NCI-H510A treated with DMSO at 0.1 percent for 48 hours (cell line): ENCODE measurements around the gene LARGE2.
"Not testable (repeated sequence)": the region's sequence is repeated elsewhere in the genome, so short reads cannot be mapped to it uniquely, and the experiment has no call there.

Experiments used
- DNase-seq: peaks from one replicate; lab custom pipeline; 2025; lab: John Stamatoyannopoulos, UW

The LARGE2 gene

DNA sequence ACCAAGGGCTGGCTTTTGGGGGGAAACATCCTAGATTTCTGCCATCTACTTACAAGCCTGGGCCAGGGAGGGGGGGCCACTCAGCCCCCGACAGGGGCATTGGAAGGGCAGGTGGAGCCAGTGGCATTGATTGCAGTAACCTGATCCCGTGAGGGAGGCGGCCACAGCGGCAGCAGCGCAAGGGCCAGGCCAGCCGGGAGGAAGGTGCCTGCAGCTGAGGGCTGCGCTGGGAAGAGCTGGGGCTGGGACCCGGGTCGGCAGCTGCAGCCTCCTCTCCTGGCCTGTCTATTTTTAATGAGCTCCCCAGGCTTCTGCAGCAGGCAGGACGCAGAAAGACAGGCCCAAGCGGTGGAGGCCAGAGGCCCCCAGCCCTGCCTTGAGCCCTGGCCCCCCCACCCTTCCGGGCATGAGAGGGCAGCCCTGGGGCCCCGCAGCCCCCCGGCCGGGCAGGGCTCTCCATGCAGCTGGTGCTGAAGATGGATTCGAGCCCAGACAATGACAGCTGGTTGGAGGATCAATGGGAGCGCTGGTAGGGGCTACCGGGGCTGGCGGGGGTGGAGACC lies 26.0 kb upstream of the LARGE2 start:
- peak; percentile 29 for DNase-seq

DNA sequence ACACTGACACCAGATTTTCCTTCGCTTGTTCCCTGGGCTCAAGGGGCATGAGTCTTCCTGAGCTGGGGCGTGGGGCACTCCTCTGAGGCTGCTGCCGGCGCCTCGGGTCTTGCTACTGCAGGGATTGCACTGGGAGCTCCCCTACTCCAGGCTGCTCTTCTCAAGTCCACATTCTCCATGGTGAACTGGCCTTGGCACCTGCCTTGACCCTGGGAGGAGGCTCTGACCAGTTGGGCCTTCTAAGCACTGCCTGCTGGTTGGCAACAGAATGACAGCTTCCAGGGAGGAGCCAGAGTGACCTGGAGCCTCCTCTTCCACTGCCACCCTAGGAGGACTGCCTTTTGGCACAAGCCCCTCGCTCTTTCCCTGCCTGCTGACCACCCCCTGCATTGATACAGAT lies 24.9 kb upstream of the LARGE2 start:
- no peak for DNase-seq

DNA sequence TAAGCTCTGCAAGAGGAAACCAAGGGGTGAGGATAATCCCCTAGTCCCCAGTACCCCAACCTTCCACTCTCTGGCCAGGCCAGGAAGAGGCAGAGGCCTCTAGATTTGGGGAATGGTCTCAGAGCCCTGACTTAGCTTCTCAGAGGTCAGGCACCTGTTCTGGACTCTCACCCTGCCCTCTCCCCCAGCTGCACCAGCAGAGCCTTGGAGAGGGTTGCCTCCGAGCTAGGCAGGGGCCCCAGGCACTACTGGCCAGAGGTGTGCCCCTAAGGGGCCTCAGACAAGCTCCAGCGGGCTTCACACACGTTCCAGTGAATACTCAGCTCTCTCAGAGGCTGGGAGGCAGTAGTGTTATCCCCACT lies 23.4 kb upstream of the LARGE2 start:
- DNase-seq: no peak

DNA sequence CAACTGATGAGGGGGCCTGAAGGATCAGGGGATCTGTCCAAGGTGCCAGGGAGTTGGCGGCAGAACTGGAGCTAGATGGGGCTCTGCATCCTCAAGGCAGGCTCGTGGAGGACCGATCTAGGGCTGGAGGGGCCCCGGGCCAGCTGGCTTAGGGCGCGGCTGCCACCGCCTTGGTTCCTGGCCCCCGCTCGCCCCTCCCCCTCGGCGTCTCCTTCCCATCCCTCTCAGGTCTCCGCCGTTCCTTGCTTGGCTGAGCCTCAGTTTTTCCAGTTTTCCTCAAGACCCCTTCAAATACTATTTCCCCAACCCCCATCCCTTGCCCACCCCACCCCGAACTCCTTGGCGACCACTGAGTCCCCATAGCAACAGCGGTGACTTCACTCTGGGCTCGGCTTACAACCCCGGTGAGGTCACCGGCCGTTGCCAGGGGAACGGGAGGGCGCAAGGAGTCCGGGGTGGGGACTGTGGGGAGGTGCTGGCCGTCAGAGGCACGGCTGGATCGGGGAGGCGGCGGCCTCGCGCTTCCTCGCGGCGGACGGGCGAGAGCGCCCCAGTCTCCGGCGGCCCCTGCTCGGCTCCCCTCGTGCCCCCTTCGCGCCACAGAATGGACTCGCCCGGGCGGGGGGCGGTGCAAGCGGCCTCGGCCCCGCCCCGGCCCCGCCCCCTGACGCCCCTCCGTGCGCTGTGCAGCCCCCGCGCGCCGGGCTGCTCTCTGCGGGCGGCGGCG lies 22.8 kb upstream of the LARGE2 start:
- DNase-seq: peak; percentile 24

DNA sequence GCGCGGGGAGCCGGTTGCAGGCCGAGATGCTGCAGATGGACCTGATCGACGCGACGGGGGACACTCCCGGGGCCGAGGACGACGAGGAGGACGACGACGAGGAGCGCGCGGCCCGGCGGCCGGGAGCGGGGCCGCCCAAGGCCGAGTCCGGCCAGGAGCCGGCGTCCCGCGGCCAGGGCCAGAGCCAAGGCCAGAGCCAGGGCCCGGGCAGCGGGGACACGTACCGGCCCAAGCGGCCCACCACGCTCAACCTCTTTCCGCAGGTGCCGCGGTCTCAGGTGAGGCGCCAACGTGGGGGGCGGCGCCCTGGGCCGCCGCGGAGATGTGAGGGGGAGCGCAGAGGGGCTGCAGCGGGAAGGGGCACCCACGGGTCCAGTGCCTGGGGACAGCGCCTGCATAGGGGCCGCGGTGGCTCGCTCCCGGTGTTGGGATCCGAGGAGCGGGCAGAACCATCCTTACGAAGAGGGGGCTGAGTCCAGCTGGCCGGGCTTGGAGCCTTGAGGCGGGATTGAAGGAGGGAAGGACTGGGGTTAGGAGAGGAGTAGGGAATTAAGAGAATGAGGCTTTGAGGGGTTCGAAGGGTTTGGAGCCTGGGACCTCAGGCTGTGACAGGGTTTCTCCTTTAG lies 22.2 kb upstream of the LARGE2 start:
- DNase-seq: not testable (repeated sequence)

DNA sequence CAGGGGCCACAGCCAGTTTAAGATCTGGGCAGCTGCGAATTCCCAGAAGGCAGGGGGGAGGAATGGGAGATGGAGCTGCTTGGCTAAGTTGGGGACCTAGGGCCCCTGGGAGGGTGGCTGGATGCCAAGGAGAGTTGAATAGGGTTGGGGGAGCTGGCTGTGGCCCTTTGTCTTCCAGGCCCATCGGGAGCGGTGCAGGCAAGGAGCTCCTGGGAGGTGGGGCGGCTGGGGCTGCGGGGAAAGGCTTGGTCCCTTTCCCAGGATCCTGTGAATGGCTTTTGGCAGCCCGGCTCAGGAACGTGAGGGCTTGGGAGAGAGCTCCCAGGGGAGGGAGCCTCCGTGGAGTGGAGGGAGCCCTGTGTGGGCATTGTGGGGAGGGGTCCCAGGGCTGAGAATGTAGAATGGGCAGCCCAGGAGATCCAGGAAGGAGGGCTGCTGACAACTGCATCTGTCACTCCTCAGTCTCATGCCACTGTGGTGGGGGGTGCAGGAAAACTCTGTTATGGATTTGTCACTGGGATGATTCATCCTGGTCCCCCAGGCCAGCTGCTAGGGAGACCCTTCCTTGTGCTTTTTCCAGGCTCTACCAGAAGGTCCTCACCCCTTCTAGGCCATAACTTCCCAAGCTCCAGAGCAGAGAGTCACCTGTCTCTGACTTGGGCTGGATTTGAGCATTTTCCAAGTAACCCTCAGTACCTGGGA lies 21.4 kb upstream of the LARGE2 start:
- no peak for DNase-seq

DNA sequence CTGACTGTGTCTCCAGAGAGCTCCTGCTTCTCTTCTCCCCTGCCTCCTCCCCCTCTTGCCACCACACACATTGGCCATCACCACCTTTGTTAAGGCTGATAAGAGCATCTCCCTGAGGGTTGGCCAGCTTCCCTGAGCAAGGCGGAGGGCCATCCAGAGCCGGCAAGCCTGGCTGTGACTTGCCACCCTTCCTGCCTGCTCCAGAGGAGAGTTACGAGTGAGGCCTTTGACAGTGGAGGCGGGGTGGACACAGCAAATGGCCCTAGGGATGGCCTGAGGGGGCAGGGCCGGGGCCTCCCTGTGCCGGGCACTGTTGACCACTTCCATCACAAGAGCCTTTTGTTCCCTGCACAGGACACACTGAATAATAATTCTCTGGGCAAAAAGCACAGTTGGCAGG lies 20.8 kb upstream of the LARGE2 start:
- no peak for DNase-seq

DNA sequence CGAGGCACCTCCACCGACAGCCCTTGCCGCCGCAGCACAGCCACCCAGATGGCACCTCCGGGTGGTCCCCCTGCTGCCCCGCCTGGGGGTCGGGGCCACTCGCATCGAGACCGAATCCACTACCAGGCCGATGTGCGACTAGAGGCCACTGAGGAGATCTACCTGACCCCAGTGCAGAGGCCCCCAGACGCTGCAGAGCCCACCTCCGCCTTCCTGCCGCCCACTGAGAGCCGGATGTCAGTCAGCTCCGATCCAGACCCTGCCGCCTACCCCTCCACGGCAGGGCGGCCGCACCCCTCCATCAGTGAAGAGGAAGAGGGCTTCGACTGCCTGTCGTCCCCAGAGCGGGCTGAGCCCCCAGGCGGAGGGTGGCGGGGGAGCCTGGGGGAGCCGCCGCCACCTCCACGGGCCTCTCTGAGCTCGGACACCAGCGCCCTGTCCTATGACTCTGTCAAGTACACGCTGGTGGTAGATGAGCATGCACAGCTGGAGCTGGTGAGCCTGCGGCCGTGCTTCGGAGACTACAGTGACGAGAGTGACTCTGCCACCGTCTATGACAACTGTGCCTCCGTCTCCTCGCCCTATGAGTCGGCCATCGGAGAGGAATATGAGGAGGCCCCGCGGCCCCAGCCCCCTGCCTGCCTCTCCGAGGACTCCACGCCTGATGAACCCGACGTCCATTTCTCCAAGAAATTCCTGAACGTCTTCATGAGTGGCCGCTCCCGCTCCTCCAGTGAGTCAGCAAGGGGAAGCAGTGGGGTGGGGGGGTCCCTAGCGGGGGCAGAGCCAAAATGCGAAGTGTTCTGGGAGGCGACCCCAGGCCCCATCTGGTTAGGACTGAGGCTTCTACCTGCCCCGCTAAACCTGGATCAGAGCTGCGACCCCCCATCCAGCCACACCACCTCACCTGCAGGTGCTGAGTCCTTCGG lies 19.7 kb upstream of the LARGE2 start:
- DNase-seq: no peak

DNA sequence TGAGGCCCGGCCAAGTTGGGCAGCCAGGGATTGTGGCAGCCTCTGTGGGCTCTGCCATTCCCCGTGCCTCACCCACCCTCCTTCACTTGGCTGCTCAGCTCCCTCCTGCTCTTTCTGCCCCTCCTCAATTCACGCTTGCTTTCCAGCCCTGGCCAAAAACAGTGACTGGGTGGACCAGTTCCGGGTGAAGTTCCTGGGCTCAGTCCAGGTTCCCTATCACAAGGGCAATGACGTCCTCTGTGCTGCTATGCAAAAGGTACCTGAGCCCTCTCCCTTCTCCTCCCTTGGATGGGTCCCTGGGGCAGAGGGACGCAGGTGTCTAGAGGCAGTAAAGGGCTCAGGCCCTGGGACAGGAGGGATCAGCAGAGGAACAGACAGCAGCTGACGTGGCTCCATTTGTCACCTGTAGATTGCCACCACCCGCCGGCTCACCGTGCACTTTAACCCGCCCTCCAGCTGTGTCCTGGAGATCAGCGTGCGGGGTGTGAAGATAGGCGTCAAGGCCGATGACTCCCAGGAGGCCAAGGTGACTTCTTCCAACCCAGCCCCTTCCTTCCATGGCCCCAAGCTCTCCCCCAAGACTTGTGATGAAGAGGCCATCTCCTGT lies 18.0 kb upstream of the LARGE2 start:
- DNase-seq: no peak

DNA sequence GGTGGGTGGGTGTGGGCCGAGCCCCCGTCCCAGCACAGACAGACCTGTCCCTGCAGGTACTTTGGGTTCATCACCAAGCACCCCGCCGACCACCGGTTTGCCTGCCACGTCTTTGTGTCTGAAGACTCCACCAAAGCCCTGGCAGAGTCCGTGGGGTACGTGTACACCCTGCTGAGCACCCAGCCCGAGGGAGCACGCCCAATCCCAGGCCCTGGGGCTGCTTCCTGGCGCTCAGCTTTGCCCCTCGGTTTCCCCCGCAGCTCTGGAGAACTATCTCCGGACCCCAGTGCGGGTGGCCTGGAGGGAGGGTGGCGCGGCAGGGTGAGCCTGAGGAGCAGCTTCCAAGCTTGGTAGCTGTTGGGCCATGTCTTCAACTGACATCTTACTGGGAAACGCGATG lies 17.4 kb upstream of the LARGE2 start:
- no peak for DNase-seq

DNA sequence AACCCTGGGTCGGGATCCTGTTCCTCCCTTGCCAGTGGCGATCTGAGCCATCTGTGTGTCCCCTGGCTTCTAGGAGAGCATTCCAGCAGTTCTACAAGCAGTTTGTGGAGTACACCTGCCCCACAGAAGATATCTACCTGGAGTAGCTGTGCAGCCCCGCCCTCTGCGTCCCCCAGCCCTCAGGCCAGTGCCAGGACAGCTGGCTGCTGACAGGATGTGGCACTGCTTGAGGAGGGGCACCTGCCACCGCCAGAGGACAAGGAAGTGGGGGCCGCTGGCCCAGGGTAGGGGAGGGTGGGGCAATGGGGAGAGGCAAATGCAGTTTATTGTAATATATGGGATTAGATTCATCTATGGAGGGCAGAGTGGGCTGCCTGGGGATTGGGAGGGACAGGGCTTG lies 16.9 kb upstream of the LARGE2 start:
- DNase-seq: not testable (repeated sequence)

DNA sequence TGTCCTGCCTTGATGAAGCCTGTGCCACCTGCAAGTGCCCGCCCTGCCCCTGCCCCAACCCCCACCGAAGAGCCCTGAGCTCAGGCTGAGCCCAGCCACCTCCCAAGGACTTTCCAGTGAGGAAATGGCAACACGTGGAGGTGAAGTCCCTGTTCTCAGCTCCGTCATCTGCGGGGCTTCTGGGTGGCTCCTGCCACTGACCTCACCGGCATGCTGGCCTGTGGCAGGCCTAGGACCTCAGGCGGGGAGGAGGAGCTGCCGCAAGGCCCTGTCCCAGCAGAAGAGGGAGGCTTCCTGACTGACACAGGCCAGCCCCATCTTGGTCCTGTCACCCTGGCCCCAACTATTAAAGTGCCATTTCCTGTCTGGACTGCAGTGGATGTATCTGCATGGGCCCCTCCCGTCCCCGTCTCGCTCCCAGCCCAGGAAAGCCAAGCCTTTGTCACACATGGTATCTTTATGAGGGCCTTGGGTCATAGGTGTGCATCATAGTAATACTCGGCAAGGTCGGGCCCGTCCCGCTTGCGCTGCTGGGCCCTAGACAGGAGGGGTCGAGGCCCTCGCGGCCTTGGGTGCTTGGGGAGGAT lies 16.3 kb upstream of the LARGE2 start:
- no peak for DNase-seq

DNA sequence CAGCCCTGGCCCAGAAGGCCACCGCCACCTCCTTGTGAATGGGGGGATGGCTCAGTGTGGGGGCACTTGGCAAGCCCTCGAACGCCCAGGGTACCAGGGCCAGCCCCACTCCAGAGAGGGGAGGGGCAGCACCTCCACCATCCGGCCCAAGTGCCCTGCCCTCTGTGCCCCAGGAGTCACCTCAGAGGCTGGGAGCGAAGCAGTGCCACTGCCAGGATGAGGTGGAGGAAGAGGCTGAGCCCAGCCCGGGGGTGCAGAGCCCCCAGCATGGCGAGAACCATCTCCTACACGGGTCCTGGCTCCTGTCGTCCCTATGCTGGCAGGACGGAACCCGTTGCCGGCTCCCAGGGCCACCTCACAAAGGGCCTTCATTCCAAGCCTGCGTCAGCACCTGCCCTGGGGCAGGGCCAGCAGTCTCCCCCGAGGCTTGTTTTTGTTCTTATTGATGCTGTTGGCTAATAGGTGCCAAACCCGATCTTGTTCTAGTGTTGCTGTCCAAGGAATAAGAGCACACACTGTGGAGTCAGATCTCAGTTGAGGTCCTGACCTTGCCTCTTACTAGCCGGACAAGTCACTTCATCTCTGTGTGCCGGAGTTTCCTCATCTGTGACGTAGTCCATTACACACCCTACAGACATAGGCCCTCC lies 15.4 kb upstream of the LARGE2 start, which contains the start of gene FREY1:
TSS of gene FREY1 (minus strand) at position 307 of the 647 bp plus-strand sequence. CDS start at position 281, 26 bp downstream.
- DNase-seq: no peak

DNA sequence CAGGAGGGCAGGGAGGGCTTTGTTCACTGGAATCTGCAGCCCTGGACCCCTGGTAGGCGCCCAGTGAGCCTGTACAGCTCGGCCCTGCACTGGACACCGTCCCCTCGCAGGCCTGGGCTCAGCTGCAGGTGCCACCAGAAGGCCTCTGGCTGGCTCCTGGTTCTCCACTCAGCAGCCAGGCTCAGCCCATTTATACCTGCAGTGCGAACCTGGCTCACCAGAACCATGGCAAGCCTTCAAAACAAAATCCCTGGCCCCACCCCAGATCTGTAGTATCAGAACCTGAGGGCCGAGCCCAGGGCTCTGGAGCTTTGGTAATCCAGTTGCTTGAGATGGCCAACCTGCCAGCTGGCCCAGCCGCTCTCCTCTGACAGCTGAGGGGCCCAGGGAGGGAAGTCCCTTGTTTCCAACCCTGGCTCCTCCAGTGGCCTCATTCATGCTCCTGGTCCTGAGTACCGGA lies 14.5 kb upstream of the LARGE2 start:
- DNase-seq: no peak

DNA sequence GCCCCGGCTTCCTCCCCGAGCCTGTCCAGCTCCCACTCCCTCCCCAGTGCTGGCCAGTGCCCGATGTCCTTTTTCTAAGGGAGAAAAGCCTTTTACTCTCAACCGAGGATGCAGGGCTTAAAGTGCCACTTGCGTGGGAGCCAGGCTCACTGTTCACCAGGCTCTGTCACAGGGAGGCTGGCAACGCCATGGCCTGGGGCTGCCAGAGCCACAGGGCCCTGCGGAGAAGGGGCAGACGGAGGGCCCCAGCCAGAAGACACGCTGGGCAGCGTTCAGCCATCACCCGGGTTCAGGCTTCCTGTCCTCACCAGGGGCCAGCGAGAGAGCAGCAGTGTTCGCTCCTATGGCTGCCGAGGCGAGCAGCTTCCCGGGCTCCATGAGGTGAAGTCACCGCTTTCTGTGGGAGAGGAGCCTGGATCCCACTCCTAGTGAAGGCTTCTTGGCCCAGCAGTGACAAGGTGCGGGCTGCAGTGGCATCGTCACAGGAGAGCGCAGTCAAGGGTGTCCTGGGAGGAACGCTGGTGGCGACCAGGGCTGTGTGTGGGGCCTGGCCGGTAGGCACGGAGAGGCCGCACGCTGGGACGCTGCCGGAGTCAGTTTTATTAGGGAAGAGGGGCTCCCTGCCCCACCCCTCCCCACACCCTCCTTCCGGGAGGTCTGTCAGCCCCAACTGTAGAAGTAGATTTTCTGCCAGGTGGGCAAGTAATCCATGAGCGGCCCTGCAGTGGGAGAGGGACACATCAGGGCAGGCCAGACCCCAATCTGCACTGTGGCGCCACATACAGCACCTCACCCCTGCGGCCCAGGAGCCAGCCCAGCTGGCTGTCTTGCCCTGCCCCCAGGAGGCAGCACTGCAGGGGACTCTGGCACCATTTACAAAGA lies 12.6 kb upstream of the LARGE2 start:
- no peak for DNase-seq

DNA sequence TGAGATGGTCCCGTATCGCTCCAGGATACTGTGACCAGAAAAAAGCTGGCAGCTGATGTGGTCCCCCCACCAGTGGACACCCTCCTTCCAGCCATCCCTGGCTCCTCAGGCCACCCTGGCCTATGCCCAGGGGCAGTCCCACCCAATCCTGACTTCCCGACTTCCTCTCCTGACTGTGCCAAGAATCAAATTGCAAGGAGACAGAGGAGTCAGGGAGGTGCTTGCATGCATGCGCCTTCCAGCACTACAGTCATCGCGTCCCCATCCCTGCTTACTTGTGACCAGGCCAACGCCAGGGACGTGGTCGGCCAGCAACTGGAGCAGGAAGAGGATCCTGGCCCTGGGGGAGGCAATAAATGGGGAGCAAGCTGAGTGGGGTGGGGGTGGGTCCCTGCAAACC lies 11.8 kb upstream of the LARGE2 start:
- DNase-seq: no peak

DNA sequence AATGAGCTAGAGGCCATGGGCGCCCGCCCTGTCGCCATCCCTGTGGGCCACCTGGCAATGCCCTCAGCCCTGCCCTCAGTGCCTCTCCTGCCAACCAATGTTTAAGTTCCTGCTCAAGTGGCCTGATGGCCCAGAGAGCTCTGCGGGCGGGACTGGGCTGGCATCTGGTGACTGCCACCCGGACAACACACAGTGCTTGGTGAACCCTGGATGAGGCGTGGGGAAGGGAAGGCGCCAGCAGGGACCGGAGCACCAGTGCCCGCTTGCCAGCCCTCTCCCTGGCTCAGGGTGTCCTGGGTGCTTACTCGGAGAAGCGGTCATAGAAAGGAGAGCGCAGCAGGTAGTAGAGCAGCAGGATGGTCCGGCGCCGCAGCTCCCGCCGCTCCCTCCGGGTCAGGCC lies 8.9 kb upstream of the LARGE2 start:
- DNase-seq: no peak

DNA sequence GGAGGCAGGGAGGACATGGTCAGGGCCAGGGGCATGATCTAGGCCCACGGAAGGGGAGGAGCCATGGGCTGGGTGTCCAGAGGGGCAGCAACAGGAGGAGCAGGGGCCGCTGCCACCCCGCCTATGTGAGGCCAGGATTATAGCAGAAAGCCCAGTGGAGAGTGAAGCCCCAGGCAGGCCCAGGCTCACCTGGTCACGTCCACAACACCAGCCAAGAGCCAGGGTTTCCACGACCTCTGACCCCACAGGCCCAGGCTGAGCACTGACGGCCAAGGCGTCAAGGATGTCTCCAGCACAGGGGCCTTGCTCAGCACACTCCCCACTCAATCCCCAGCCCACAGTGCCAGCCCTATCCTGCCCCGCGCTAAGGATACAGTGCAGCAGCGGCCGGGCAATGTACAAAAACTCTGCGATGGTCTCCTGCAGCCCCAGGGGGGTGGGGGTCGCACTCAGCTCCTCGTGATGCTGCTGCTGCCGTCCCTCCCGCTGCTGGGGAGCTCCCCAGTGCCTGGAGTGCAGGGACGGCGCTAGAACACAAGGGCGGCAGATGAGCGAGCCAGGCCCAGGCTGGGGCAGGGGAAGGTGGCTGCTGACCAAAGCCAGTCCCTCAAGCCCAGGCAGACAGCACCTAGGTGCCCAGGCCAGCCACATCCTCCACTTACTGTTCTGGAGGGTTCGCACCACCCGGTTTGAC lies 8.4 kb upstream of the LARGE2 start:
- no peak for DNase-seq

DNA sequence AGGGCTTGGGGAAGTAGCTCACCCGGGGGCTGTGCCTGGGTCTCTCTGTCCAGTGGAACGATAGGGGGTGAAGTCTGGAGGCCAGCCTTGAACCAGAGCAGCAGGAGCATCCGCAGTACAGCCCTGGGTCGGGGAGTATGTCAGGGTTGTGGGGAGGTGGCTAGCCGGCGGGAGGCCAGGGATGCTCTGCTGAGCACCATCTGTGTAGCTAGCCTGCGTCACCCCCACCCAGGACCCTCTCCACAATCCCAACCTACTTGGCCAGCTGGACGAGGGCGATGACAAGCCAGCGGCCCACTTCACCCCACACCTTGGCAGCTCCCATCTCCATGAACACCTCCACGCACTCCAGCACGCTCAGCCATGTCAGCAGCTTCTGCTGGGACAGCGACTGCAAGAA lies 7.0 kb upstream of the LARGE2 start:
- no peak for DNase-seq
